SKM-1 treated with dmso at 0.1 percent for 144 hours (cell line): ENCODE results near the gene NRAS.
"Not testable (repeated sequence)": the region's sequence is repeated elsewhere in the genome, so short reads cannot be mapped to it uniquely, and the experiment has no call there.

ENCODE experiments used
- DNase-seq: peaks from one replicate; lab custom pipeline; 2025; ENCODE audit not compliant: unreplicated experiment; lab: John Stamatoyannopoulos, UW

NRAS gene

DNA sequence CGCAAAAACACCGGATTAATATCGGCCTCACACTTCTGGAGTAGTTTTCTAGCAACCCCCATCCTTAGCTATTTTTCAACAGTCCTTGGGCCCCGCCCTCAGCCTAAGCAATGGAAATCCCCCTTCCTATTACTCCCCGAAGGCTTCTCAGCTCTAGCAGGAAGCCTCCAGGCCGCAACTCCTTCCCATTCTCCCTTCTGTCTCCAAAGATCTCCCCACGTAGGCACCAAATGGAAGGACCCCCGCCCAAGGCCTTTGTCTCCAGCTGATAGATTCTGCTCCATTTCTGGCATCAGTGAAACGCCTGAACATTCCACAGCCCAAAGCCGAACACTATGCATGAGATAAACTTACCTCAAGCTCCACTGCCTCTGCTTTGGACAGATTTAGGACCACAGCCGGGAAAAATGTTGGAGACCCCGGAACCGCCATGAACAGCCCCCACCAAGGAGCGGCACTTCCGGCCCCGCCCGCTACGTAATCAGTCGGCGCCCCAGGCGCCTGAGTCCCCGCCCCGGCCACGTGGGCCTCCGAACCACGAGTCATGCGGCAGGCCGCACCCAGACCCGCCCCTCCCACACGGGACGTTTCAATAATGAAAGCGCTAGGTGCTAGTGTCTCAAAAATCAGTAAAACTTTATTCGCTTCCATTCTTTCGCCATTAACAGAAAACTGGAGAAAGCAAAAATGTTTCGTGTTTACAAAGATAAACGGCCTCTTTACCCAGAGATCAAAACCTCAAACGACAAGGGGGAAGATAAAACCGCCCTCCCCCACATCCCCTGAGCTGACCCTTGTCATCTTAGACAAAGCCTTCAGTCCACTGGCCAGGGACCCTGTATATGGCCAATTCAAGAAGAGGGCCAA lies at the start of gene NRAS:
TSS of gene NRAS (minus strand) at position 468 of the 867 bp plus-strand sequence. CDS start 611 bp downstream, outside the sequence.
- peak; percentile 75 for DNase-seq

DNA sequence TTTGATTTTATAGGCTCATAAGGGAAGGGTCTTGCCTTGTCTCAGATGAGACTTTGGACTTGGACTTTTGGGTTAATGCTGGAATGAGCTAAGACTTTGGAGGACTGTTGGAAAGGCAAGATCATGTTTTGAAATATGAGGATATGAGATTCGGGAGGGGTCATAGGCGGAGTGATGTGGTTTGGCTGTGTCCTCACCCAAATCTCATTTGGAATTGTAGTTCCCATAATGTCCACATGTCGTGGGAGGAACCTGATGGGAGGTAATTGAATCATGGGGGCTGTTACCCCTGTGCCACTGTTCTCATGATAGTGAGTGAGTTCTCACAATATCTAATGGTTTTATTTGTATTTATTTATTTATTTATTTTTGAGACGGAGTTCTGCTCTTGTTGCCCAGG lies 48.1 kb upstream of the NRAS start:
- no peak for DNase-seq

DNA sequence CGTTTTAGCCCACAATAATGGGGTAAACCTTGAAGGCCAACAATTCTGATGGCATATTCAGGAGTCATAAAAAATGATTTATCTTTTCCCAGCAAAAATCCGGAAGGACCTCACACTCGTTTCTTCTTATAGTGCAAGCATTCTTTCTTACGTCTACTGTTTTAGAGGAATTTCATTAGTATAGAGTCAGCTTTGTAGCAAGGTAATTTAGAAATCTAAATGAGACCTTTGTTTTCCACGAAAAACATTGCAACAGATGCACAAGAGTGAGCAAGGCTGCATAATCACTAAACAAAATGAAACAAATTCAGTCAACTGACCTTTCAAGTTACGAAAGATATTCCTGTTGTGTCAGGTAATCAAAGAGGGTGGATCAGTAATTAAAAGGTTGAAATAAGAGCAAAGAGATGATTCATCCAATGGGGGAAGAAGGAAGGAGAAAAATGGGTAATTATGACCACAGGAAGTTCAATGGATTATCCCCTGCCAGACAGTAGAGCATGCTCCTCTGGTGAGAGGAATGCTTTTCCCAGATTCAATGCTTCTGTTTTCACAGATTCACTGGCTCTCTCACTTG lies 41.8 kb upstream of the NRAS start:
- DNase-seq, result no peak

DNA sequence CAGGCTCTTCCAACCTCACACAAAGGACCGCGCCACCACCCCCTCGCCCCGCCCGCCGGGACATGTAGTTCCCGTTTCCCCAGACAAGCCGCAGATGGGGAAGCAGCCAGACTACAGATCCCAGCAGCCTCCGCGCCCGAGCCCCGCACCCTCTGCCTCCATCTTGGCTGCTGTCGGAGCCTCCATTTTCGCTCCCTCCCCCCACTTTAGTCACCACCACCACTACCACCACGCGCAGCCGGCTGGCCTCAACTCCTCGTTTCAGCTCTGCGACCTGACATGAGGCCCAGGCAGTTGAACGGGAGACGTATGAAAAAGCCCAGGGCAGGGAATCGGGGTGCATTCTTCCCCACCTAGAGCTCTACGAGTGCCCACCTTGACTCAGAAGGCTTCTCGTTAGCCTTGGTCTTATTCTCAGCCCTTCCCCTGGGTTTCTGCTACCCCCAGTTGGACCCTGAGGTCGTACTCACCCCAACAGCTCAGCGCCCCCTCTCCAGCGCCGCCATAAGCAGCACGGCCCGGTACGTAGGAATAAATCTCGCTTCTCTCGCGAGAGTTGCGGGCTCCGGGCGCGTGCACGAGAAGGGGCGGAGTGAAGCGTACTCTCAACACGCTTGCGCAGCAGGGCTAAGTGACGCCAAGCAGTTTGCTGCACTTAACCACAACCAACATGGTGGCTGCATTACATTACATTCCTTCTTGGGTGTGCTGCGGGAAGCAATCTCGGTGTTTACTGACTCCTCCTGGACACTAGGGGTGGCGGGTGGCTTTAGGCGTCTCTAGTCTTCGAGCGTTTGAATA lies 41.1 kb upstream of the NRAS start, which contains the start of gene CSDE1:
TSS of gene CSDE1 (minus strand) at position 530 of the 801 bp plus-strand sequence. CDS start 18,094 bp downstream, outside the sequence.
- DNase-seq, result peak; percentile 94

DNA sequence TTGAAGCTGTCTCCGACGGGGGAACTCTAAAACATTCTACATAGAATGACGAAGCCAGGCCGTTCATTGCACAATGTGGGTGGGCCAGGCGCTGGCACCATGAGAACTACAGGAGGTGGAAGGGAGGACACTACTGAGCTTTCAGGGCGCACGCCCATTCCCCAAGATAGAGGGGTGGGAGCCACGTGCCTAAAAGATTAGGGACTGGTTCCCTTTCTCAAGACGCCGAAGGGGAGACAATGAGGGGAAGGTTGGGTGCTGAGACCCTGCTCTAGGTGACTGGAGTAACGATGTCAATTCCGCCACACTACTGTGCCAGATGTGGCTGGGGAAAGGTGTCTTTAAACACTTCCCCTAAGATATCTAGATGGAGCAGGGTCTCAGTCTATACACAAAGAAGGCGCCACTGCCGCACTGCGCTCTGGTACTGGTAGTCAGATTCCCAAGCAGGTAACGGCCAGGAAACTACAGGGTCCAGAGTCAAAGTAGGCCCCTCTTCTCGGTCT lies 40.4 kb upstream of the NRAS start:
- peak; percentile 23 for DNase-seq

DNA sequence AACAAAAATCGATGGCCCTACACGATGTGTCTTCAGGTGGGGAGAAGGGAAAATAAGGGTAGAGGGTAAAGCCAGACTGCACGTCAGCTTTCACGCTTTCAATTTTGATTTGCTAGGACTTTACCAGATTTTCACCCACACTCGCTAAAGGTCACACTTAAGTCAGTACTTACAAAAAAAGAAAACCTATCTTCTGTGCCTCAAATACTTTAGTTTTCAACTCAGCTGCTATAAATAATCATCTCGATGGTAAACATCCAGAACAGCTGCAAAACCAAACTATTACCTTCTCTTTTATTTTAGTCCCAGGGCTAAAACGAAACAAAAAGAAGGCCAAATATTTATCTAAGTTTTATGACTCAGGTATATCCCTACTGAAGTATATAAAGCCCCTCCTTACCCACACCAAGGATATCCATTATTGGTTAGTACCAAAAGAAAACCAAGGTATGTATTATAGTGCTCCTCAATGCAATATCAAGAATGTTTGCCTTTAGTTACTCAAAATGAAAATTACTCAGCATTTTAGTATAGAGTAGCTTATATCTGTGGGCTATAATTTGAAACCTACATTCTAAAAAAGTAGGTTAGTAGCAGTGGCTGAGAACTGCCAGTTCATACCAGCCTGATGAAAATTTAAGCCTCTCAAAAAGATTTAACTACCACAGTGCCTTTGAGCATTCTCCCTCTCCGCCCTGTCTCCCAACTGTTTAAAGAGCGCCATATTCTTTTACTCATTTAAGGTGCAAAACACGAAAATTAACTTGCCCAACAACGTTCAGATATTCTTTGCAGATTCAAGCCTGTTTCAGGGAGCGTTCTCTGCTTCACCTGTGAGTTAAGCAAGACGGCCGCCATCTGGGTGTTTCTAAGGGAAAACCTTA lies 39.7 kb upstream of the NRAS start:
- DNase-seq, result no peak

DNA sequence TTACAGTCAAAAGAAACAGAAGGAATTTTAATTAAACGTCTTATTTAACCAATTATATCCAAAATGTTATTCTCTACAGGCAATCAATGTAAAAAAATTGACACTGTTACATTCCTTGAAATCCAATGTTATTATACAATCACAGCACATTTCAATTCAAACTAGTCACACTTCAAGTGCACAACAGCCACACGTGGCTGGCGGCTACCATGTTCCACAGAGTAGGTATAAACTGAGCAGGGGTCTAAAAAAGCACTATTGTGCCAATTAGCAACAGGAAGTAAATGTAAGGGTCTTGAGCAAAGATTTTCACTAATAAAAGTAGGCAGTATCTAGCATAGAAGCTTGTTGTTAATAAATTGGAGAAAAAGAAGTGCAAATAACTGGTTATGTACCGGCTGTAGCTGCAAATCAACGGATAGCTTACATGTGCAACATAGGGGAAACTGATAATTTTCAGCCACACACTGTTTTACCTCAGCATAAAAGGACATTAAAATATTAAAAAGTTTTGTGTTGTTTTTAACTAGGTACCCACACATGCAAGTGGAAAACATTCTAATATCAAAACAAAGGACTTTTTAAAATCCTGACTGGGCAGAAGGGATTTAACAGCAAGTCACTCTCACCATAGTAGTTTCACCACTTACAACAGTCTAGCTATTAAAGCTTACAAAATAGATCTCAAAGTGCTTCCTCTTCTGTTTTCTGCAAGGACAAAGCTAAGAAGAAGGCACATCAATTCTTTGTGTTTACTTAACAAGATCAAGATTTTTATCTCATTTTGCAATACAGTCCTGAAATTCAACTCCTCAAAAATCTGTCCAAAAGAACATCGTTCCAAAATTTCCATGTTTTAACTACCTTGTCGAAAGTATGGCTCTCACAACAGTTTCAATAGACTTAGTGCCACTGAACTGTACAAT lies 38.7 kb upstream of the NRAS start:
- DNase-seq, result peak; percentile 54

DNA sequence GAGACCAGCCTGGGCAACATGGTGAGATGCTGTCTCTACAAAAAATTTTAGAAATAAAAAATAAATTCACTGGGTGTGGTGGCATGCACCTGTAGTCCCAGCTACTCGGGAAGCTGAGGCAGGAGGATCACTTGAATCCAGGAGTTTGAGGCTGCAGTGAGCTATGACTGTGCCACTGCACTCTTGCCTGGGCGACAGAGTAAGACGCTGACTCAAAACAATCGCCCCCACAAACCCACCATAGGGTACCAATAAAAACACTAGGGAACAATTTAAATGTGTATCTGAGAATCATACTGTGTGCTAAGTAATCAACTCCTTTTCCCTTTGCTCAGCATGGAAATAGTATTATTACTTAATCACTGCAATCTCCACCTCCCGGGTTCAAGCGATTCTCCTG lies 37.1 kb upstream of the NRAS start:
- not testable (repeated sequence) for DNase-seq

DNA sequence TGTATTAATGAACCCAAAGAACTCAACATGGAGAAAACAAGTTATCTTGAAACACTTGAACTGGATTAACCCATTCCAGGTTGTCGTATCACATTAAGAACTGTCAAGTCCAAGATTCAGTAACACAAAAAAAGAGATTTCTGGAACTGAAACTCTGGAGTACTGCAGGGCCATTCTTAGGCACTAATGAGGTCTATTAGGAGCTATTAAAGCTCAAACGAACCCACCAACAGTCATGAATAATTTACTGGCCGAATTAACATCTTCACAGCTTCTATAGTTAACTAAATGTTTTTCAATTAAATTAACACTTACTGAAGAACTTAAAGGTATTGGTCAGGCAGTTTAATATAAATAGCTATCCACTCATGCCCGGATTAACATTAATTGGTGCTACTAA lies 36.6 kb upstream of the NRAS start:
- DNase-seq, result no peak

DNA sequence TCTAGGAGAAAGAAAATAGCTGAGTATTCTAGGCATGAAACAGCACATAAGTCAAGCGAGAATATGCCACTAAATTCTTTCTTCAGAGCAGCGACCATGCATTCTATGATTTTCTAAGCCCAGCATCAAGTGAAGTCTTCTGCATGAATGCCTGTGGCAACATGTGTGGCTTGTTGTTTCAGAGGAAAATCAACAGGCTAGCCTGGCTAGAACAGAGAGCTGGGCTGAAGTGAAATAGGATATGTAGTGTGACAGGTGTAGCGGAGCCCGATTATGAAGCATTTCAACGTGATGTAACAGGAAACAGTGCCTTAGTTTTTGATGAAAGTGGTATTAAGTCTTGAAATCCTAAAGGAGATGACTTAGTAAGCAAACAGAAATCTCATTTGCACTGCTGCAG lies 34.2 kb upstream of the NRAS start:
- DNase-seq, result no peak

DNA sequence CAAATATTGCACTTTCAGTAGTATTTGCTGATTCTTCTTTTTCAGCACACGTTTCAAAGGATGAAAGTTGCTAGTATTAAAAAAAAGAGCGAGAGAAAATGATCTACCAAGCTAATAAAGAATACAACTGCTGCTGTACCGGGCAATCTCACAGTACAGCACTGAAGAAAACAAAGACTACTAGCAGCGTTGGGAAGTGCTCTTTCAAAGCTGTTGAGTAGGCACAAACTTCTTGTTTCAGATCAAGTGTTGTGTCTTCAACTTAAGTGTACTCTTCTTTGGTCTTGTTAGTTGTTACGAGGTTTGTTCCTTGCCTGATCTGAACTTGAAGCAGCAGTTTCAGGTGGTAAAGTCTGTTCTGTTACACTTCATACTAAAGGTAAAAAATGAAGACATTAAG lies 33.3 kb upstream of the NRAS start:
- DNase-seq, result no peak

DNA sequence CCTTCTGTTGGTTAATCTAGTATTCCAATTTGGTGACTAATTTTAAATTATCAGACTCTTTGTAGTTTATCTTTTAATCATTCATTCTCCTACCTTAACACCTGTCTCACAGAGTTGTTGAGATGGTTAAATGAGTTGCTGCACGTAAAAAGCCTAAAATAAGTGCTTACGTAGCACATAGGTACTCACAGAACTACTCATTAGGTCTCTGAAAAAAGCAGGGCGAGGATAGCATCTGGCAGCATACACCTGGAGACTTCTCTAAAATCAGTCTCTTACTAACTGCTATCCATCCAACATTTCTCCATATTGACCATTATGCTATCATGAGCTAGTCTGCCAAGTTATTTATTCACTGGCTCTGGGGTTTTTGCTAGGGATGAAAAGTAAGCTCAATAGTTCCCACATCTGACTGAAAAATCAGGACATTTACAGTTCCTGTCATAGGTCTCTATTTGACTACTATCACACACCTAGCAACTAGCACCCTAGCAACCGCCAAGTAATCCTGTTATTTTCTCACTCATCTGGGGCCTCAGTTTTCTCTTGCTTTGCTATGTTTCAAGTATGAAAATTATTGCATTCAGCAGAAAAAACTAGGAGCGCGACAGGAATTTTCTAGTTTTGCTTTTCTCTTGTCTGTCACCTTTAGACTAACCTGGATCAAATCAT lies 30.0 kb upstream of the NRAS start:
- no peak for DNase-seq

DNA sequence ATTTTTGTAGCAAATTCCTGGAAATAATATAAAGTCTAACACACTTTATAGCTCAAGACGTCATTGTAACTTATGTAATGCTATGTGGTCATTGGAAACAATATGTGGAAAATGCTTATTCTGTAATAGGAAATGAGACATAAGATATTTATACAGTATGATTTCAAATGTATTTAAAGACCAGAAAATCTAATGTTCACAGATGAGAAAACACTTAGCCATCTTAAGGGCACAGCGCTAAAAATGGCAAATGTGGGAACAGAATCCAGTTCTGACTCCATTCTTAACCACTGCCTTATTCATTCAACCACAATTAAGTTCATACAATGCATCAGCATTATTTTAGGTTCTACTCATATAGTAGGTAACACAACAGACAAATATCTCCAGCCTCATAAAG lies 28.7 kb upstream of the NRAS start:
- DNase-seq, result no peak

DNA sequence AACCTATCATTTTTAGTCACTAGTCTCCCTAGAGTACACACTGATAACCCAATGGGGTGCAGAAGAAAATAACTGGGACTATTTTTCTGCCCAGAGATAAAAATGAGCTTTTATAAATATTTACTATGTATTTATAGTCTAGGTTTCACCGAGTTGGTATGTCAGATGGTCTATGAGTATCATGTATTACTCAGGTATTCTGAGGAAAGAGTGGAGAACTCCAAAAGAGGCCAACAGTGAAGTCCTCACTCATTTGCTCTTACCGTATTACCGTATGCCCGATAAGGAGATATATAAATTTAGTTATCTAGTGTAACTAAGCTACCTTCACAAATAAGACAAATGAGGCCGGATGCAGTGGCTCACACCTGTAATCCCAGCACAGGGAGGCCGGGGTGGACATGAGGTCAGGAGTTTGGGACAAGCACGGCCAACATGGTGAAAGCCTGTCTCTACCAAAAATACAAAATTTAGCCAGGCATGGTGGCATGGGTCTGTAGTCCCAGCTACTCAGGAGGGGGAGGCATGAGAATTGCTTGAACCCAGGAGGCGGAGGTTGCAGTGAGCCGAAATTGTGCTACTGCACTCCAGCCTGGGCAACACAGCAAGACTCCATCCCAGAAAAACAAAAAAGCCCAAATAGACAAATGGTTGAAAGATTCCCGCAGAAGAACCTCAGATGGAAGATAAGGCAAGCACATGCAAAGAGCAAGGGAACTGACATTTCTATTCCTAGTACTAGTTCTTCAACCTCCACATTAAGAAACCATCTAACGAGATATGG lies 25.6 kb upstream of the NRAS start:
- DNase-seq, result no peak

DNA sequence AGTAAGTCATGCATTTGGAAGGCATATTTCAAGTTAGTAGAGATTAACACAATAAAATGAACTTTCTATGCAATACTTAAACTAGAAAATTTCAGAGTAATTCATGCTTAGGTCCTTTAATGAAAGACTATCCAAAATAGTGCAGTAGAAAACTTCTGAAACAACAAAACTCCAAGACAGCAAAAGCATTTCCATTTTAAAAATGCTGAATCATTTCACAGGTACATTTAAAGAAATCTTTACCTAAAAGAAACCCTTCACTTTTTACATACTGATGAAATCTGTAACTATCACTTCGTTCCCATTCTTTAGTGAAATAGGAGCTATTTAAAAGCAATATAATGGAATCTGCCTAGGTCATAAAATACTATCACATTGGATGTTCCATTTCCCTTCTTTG lies 23.8 kb upstream of the NRAS start:
- no peak for DNase-seq

DNA sequence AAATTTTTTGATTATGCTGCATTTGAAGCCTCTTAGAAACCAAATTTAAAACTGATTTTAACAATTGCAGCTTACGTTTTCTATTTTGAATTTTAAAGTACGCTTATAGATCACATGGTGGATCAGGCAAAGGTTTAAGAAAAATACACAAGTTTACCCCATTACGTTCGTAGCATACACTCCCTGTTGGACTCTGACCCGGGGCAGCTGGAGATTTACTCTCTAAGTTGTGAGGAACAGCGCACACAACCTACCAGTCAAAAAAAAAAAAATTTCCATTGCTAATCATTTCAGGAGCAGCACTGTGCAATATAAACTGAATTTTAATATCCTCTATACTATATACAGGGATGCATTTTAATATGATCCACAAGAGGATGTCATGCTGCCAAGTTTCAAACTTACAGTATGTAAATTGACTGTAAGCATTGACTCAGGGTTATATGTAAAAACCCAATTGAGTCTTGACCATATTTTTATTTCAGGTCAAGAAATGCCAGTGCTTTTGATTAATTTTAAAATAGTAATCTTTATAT lies 20.8 kb upstream of the NRAS start:
- no peak for DNase-seq

DNA sequence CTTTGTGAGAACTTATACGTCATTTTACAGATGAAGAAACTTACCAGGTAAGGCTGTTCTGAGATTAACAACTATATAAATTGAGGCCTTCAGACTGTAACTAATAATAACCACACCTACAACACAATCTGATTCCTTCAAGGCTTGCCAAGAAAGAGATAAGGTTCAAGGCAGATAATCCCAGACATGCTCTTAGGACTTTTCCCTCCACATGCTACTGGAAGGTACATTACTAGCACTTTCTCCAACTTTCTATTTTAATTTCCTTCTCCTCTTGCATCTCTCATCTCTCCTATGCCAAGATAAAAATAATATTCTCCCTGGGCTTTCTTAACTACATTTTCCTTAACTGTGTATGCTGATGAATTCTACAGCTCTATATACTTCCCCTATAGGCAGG lies 18.9 kb upstream of the NRAS start:
- no peak for DNase-seq

DNA sequence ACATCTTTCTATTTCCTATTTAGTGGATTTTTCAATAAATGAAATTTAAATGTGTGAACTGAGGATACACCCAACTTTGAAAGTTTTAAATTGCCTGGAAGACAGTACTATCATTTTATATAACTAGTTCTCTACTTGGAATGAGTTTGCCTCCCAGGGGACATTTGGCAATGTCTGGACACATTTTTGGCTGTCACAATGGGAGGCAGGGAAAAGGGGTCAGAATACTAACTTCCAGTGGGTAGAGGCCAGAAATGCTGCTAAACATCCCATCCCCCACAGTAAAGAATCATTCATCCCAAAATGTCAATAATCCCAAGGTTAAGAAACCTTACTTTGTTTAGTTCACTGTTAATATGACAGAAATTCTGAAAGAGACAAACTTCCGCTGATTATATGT lies 13.2 kb upstream of the NRAS start:
- DNase-seq, result no peak
